Activated CD4-positive, alpha-beta T cell treated with anti-CD3 and anti-CD28 coated beads, Interleukin-2, amount 10 ng/mL, durations not matched to agents 24 days and 14 days (primary cell): ENCODE data around the gene MPIG6B. TPM values are rescaled to one million over a fixed set of nuclear protein-coding genes. Genes with fewer than 3 reads are reported as not detected.

Experiments used
- DNase-seq: peaks from one replicate; pipeline ENCODE4 v3.0.0; 2022
- H3K27ac Mint-ChIP-seq: one replicate; pipeline ENCODE4 v1.8.0; 2022; ENCODE audit warnings: mild to moderate bottlenecking, mixed read lengths
- H3K27me3 Mint-ChIP-seq: one replicate; pipeline ENCODE4 v1.8.0; 2022; ENCODE audit warnings: mixed read lengths
- H3K36me3 Mint-ChIP-seq: one replicate; pipeline ENCODE4 v1.8.0; 2022; ENCODE audit warnings: low read depth, mild to moderate bottlenecking, mixed read lengths
- H3K4me1 Mint-ChIP-seq: one replicate; pipeline ENCODE4 v1.8.0; 2021; ENCODE audit warnings: mixed read lengths
- H3K4me3 Mint-ChIP-seq: one replicate; pipeline ENCODE4 v1.8.0; 2022; ENCODE audit warnings: mild to moderate bottlenecking, moderate library complexity, mixed read lengths
- H3K9me3 Mint-ChIP-seq: one replicate; pipeline ENCODE4 v1.8.0; 2021; ENCODE audit warnings: mixed read lengths
- intact Hi-C: fragments of 100-400 bp; cut with micrococcal nuclease; formaldehyde crosslinking; loops from one replicate; pipeline ENCODE4 v1.15.1; 2023
- total RNA-seq: library from RNA; stranded (reverse); gene quantifications from 2 replicates; pipeline ENCODE4 v1.2.3, GENCODE V29; 2022

The MPIG6B gene
- total RNA-seq, 1 donor from 2014 or later: not detected

DNA sequence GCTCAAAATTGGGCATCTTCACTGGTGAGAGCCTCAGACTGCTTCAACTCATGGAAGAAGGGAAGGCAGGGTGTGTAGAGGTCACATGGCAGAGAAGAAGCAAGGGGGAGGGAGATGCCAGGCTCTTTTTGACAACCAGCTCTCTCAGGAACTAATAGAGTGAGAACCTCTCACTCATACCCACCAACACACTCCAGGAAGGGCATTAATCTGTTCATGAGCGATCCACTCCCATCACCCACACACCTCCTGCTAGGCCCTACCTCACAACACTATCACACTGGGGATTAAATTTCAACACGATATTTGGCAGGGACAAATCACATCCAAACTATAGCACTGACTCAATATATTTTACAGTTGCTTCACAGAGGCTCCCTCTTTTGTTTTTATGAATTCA, 18.6 kb downstream of the MPIG6B start:
- H3K9me3 Mint-ChIP-seq: no peaks in the 10 kb centered on the region
- no peaks in the 10 kb centered on the region for H3K27me3 Mint-ChIP-seq
- H3K27ac Mint-ChIP-seq: peak overlapping the region; percentile 67
- peak overlapping the region; percentile 98 for H3K4me3 Mint-ChIP-seq
- DNase-seq: no peak
- H3K4me1 Mint-ChIP-seq: peaks cover 56% of the 10 kb centered on the region
- intact Hi-C loops: no loop called here
- H3K36me3 Mint-ChIP-seq: peaks cover 44% of the 10 kb centered on the region

DNA sequence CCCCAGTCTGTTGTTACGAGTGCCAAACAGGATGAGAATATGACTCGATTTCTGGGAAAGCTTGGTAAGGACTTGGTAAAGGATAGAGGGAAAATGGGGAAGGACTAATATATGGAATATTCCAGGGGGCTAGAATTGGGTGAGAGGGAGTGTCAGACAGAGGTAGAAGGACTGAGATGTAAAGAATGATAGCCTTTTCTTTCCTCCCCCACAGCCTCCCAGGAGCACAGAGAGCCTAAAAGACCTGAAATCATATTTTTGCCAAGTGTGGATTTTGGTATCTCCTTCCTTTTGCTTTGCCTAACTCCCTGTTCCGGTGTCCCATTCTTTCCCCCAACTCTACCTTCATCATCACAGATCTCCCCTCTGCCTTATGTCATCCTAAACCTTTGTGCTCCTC, 19.7 kb downstream of the MPIG6B start:
- H3K4me3 Mint-ChIP-seq: no peak overlapping the region
- peaks cover 47% of the 10 kb centered on the region for H3K4me1 Mint-ChIP-seq
- DNase-seq: no peak
- peaks cover 52% of the 10 kb centered on the region for H3K36me3 Mint-ChIP-seq
- no peak overlapping the region for H3K27ac Mint-ChIP-seq
- H3K27me3 Mint-ChIP-seq: no peaks in the 10 kb centered on the region
- no peaks in the 10 kb centered on the region for H3K9me3 Mint-ChIP-seq
- intact Hi-C loops: no loop called here

DNA sequence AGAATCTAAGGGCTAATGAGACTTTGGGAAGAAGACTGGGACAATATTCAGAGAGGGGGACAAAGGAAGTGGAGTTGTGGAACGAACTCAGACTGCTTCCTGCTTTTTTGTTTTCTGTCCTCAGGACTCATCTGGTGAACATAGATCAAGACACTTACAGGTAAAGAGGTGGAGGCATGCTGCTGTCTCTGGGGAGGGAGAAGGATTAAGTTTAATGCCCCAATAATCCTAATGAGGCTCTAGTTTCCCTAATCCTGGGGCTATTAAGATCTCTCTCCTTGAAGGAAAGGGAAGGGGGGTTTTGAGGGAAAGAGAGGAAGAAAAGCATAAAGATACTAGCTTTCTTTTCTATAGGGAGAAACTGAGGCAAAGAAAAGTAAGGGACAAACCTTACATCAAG, 21.2 kb downstream of the MPIG6B start:
- Mint-ChIP-seq H3K27ac (no peak overlapping the region), H3K36me3 (peaks cover 58% of the 10 kb centered on the region), H3K27me3 (no peaks in the 10 kb centered on the region), H3K4me3 (no peak overlapping the region), H3K4me1 (peaks cover 33% of the 10 kb centered on the region), H3K9me3 (no peaks in the 10 kb centered on the region)
- intact Hi-C loops: no loop called here
- DNase-seq: no peak

DNA sequence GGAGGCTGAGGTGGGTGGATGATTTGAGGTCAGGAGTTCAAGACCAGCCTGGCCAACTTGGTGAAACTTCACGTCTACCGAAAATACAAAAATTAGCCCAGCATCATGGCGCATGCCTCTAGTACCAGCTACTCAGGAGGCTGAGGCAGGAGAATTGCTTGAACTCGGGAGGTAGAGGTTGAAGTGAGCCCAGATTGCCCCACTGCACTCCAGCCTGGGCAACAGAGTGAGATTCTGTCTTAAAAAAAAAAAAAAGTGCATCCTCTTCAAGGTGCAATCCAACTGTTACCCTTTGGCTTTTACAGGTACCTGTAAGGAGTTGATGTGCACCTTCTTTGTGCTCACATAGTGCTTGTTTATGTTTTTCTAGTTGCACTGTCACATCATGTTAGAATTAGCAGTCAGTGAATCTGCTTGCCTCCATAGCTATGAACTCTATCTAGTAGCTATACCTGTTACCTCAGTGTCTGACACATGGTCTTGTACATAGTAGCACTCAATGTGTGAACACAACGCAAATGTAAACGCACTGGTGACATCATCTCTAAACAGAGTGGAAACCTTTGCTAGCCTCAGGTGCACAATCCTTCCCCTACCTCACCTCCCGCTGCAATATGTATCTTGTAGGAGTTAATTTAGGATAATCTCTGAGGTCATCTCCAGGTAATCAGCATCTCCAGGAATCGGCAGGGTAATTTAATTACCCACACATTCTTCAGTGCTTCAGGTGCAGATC, 26.3 kb downstream of the MPIG6B start:
- Mint-ChIP-seq H3K27ac (peak overlapping the region; percentile 10), H3K9me3 (no peaks in the 10 kb centered on the region), H3K27me3 (no peaks in the 10 kb centered on the region), H3K36me3 (peaks cover 28% of the 10 kb centered on the region), H3K4me1 (peaks cover 7% of the 10 kb centered on the region), H3K4me3 (no peak overlapping the region)
- intact Hi-C loops: no loop called here
- DNase-seq: no peak

DNA sequence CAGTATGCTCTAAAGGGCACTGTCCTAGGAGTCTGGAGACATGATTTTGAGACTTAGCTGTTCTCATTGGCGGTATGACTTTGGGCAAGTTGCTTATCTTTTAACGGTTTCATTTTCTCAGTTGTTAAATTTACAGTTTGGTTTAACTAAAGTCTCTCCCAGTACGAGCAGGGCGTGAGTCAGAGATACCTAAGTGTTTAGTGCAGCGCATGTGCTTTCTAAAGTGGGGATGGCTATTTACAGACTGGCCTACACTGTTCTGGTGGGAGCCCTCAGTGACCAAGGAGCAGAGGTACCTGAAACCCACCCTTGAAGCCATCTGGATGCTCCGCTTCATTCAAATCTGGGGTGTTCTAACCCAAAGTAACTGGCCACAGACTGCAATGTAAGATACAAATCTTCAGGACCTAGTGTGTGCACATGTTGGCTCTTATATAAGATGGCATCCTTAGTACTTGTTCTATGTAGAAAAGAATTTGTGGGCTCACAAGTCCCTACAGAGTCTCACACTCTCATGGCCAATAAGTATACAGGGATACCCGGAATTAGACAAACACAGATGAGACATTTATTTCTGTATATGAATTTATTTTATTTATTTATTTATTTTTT, 27.3 kb downstream of the MPIG6B start:
- peaks cover 3% of the 10 kb centered on the region for H3K4me1 Mint-ChIP-seq
- no peak overlapping the region for H3K27ac Mint-ChIP-seq
- no peaks in the 10 kb centered on the region for H3K27me3 Mint-ChIP-seq
- intact Hi-C loops: no loop called here
- peaks cover 21% of the 10 kb centered on the region for H3K36me3 Mint-ChIP-seq
- no peaks in the 10 kb centered on the region for H3K9me3 Mint-ChIP-seq
- no peak for DNase-seq
- H3K4me3 Mint-ChIP-seq: no peak overlapping the region

DNA sequence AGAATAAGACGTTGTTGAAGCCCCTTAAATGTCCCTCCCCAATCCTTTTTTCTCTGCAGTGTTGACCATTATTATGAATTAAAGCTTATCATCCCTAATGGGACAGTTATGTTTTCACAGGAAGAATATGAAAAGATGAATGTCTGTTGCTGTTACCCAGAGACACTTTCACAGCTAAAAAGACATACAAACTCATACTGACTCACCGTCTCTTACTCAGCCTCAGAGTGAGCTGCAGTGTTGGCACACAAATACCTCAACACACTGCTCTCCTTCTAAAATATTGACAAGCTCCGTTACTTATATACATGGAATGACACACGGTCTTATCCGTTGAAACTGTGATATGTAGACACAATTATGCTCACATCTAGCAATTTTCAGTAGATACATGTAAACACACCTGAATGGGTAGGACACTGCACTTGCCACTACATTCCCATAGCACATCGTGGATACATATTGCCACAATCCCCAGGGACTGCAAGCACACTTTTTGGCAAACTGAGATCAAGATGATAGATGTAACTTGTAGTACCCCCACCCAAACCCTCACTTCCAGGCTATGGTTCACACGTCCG, 29.7 kb downstream of the MPIG6B start:
- Mint-ChIP-seq H3K4me1 (no peaks in the 10 kb centered on the region), H3K27ac (no peak overlapping the region), H3K4me3 (no peak overlapping the region), H3K9me3 (no peaks in the 10 kb centered on the region), H3K36me3 (peaks cover 14% of the 10 kb centered on the region), H3K27me3 (no peaks in the 10 kb centered on the region)
- DNase-seq: no peak
- intact Hi-C loops: no loop called here

DNA sequence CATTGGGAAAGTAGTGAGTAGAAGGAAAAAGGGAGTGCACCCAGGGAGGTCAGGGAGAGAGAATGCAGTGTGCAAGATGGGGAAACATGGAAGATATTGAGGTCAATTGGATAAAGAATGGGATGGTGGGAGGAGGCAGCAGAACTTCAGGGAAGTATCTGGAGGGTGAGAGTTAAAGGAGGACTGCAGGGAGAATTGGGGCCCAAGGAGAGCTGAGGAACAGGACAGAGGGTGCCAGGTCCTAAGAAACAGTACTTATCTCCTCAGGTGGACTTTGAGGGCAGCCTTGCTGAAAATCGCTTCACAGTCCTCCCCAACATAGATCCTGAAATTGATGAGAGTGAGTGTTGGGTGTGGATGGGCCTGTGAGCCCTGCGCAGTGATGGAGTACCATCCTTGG, 35.1 kb downstream of the MPIG6B start:
- Mint-ChIP-seq H3K9me3 (no peaks in the 10 kb centered on the region), H3K36me3 (peaks cover 30% of the 10 kb centered on the region), H3K4me3 (no peak overlapping the region), H3K27me3 (no peaks in the 10 kb centered on the region), H3K4me1 (no peaks in the 10 kb centered on the region), H3K27ac (peak overlapping the region; percentile 1)
- no peak for DNase-seq
- intact Hi-C loops: no loop called here

DNA sequence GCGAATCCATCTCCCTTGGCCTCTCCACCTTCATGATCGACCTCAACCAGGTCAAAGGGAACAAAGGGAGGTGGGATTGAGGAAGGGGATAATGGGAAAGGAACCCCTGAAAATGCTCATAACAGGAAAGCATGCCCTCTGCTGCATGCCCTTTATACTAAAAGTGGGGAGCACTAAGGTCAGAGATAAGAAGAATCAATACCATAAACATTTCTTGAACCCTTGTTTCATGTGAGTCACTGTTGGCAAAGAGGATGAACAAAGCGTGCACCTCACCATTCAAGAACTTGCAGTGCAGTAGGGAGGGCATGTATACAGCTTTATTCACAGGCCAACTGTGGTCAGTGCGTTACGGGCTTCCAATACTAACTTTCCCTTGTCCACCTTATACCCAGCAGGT, 37.6 kb downstream of the MPIG6B start:
- no peak overlapping the region for H3K27ac Mint-ChIP-seq
- intact Hi-C loops: no loop called here
- H3K4me3 Mint-ChIP-seq: no peak overlapping the region
- H3K36me3 Mint-ChIP-seq: peaks cover 36% of the 10 kb centered on the region
- DNase-seq: no peak
- H3K4me1 Mint-ChIP-seq: peaks cover 5% of the 10 kb centered on the region
- no peaks in the 10 kb centered on the region for H3K9me3 Mint-ChIP-seq
- no peaks in the 10 kb centered on the region for H3K27me3 Mint-ChIP-seq

DNA sequence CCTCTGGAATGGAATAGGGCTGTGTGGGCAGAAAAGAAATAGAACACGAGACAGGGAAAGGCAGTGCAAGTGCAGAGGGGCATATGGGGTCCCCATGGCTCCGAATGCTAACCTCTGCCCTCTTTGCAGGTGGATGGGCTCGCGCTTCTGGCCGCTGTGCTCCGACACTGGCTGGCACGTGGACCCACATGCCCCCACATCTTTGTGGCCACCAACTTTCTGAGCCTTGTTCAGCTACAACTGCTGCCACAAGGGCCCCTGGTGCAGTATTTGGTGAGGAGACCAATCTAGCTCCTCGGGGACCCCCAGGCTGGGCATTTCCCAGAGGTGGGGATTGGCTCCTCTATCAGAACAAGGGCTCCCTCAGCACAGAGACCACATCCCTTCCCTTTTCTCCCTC, 38.2 kb downstream of the MPIG6B start:
- peaks cover 36% of the 10 kb centered on the region for H3K36me3 Mint-ChIP-seq
- H3K27me3 Mint-ChIP-seq: no peaks in the 10 kb centered on the region
- no peak for DNase-seq
- H3K27ac Mint-ChIP-seq: no peak overlapping the region
- peaks cover 5% of the 10 kb centered on the region for H3K4me1 Mint-ChIP-seq
- intact Hi-C loops: no loop called here
- H3K9me3 Mint-ChIP-seq: no peaks in the 10 kb centered on the region
- H3K4me3 Mint-ChIP-seq: no peak overlapping the region

DNA sequence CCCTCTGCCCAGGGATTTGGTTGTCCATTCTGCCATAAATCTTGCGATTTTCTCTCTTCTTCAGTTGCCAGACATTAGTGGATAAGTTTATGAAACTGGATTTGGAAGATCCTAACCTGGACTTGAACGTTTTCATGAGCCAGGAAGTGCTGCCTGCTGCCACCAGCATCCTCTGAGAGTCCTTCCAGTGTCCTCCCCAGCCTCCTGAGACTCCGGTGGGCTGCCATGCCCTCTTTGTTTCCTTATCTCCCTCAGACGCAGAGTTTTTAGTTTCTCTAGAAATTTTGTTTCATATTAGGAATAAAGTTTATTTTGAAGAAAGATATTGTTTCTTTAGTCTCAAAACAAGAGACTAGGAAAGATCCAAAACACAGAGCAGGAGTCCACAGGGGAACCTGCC, 39.2 kb downstream of the MPIG6B start, which contains the start of gene SAPCD1:
SAPCD1 (plus strand) TSS at position 301 of the 400 bp plus-strand sequence. CDS start 399 bp downstream, outside the sequence.
- DNase-seq: no peak
- H3K27ac Mint-ChIP-seq: peak within 1 kb of the TSS; percentile 34
- H3K9me3 Mint-ChIP-seq: no peaks in the 10 kb centered on the region
- no peak within 1 kb of the TSS for H3K4me3 Mint-ChIP-seq
- intact Hi-C loops: no loop called here
- H3K27me3 Mint-ChIP-seq: no peaks in the 10 kb centered on the region
- peaks cover 5% of the 10 kb centered on the region for H3K4me1 Mint-ChIP-seq
- H3K36me3 Mint-ChIP-seq: peaks cover 38% of the 10 kb centered on the region

DNA sequence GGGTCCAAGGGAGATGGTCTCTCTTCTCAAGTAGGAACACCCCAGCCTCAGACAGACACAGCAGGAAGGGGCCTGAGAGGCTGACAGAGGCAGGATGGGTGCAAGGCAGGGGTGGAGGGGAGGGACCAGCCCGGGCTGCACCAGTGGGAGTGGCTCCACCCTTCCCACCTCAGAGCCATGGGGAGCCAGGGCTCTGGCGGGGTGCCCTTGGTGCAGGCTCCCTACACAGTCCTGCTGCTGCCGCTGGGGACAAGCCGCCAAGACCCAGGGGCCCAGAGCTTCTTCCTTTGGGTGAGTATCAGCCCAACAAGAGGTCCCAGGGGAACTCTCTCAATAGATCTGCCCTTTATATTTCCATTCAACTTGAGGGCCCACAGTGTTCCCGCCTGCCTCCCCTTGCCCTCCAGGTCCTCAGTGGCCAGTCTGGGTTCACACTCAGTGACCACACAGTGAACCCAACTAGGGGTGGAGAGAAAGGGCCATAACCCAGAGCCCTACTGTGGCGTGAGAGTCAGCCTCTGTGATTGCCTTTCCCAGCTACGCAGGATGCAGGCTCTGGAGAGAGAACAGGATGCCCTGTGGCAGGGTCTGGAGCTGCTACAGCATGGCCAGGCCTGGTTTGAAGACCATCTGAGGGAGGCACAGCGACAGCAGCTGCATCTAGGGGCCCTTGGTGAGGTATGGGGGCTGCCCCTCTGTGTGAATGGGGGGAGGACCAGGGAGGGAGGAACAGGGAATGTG, 39.9 kb downstream of the MPIG6B start:
- Mint-ChIP-seq H3K4me1 (peaks cover 5% of the 10 kb centered on the region), H3K4me3 (no peak overlapping the region), H3K36me3 (peaks cover 41% of the 10 kb centered on the region), H3K9me3 (no peaks in the 10 kb centered on the region), H3K27ac (peak overlapping the region; percentile 34), H3K27me3 (no peaks in the 10 kb centered on the region)
- DNase-seq: no peak
- intact Hi-C loops: no loop called here

DNA sequence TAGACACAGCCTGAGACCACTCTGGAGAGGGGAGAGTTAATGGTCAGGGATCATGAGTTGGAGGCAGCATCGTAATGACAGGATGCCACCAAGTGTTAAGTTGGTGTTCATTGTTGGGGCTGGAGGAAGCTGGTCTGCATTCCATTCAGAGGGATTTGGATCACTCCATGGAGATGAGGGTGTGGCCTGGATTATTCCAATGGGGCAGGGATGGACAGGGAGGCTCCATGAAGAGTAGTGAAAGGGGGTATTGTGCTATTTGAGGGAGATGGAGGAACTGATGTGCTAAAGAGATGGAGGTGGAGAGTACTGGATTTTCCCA, 40.4 kb downstream of the MPIG6B start:
- H3K4me3 Mint-ChIP-seq: no peak overlapping the region
- peak overlapping the region; percentile 34 for H3K27ac Mint-ChIP-seq

DNA sequence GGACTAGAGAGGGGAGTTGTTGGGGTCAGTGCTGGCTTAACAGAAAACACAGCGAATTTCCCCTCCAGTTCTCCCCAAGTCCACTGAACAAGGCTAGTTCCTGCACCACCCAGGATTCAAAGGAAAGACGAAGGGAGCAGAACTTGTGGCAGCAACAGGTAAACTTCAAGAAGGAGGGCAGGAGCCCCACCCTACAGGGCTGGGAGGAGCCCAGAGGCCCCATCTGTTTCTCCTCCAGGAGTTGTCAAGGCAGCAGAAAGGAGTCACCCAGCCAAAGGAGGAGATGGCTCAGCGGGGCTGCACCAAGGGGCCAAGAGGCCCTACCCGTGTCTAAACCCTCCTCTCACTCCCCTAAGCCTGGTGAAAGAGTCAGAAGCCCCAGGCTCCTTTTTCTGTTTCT, 41.0 kb downstream of the MPIG6B start:
- H3K27me3 Mint-ChIP-seq: no peaks in the 10 kb centered on the region
- H3K4me1 Mint-ChIP-seq: peaks cover 7% of the 10 kb centered on the region
- peak; percentile 55 for DNase-seq
- H3K9me3 Mint-ChIP-seq: no peaks in the 10 kb centered on the region
- peak overlapping the region; percentile 22 for H3K27ac Mint-ChIP-seq
- intact Hi-C loops: no loop called here
- H3K36me3 Mint-ChIP-seq: peaks cover 35% of the 10 kb centered on the region
- no peak overlapping the region for H3K4me3 Mint-ChIP-seq

More for the DNA sequence above, 40.4 kb downstream of the MPIG6B start:
- Mint-ChIP-seq H3K4me1 (peaks cover 5% of the 10 kb centered on the region), H3K36me3 (peaks cover 40% of the 10 kb centered on the region), H3K9me3 (no peaks in the 10 kb centered on the region), H3K27me3 (no peaks in the 10 kb centered on the region)
- intact Hi-C loops: no loop called here
- no peak for DNase-seq

DNA sequence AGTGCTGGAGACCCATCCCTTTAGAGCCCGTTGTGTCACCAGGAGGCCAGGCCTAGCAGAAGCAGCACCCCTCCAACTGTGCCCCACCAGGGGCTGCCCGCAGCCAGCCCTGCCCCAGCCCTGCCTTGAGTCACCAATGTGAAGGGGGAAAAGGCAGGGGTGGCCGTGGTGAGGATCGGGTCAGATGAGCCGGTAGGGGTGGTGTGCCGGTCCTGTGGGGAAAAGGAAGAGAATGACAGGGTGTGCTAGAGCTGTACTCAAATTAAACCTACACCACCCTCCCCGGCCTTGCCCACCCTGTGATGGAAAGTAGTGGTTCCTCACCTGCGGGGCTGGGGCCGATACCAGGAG, 42.4 kb downstream of the MPIG6B start:
- DNase-seq: no peak
- Mint-ChIP-seq H3K27me3 (no peaks in the 10 kb centered on the region), H3K4me3 (no peak overlapping the region), H3K27ac (no peak overlapping the region), H3K9me3 (no peaks in the 10 kb centered on the region), H3K36me3 (peaks cover 34% of the 10 kb centered on the region), H3K4me1 (peaks cover 13% of the 10 kb centered on the region)
- intact Hi-C loops: no loop called here
